Right kidney (tissue), 1 donor: ENCODE results near the gene RTF1.

Experiments
- DNase-seq: peaks from one replicate; pipeline ENCODE4 v3.0.0-alpha.2; 2016

Gene RTF1

DNA sequence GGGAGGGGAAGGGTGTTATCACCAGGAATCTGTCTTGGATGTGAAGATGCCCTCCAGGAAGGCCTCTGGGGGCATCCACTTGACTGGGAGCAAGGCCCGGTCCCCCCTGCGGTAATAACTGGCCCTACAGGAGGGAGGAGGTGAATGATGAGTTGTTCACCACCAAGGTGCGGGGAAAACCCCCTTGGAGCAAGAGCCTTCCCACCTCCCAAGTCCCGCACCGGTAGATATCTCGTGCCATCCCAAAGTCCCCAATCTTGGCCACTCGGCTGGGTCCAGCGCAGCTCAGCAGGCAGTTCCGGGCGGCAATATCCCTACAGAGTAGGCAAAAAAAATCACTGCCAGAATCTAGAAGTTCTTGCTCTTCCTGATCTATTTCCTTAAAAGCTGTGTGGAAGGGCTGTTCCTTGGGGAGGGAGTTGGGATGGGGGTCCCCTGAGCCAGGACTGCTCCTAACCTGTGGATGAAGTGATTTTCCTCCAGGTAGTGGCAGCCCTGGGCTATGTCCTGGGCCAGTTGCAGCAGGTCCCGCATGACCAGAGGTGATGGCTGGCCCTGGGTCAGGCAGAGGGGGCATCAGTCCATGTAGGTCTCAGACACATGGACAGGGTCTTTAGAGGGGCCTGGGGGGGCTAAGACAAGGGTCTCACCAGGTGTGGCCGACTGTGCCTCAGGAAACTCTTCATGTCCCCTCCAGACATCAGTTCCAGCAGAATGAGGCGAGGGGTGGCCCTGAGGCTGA, 88.0 kb downstream of the RTF1 start:
- no peak for DNase-seq

DNA sequence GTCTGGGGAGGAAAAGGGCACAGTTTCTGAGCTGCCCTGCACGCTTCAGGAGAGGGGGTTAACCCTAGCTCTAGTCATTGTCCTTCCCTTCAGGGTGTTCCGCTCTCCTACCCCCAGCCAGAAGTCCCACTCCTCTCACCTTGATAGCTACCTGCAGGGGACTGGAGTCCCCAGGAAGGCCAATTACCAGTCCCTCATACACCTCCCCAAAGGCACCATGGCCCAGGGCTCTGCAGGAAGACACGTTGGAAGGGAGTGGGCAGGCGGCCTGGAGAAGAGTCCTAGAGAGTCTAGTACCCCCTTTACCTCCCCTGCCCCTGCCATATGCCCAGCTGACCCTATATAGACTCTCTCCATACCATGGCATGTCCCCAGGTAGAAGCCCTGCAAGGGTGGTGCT, 88.9 kb downstream of the RTF1 start:
- no peak for DNase-seq

DNA sequence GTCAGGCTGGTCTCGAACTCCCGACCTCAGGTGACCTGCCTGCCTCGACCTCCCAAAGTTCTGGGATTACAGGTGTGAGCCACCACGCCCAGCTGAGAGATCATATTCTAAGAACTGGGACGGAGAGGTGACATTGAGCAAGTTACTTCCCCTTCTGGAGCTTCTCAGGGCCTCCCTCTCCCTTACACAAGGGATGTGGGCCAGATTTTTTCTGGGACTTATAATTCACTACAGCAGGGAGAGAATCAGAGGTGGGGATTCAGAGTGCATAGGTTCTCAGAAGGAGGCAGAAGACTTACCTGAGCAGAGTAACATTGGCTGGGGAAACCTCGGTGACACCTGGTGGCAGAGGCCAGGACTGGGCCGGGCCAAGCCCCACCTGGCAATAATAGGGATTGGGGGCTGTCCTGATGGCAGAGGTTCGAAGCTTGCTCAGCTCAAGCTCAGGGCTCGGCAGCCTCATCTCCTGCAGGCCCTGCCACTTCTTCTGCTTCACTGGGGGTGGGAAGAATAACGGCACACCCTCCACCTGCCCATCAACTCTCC, 90.0 kb downstream of the RTF1 start:
- no peak for DNase-seq

- no peak for DNase-seq
These were observed 91.0 kb downstream of the RTF1 start for GRCh38 chr15:41507820-41508290.

- no peak for DNase-seq
These were observed 93.8 kb downstream of the RTF1 start for GRCh38 chr15:41510728-41511127.

- DNase-seq, result peak; percentile 60
These were observed 94.5 kb downstream of the RTF1 start for GRCh38 chr15:41511331-41511898.

GRCh38 chr15:41511899-41512369, 95.0 kb downstream of the RTF1 start:
- DNase-seq, result no peak

DNA sequence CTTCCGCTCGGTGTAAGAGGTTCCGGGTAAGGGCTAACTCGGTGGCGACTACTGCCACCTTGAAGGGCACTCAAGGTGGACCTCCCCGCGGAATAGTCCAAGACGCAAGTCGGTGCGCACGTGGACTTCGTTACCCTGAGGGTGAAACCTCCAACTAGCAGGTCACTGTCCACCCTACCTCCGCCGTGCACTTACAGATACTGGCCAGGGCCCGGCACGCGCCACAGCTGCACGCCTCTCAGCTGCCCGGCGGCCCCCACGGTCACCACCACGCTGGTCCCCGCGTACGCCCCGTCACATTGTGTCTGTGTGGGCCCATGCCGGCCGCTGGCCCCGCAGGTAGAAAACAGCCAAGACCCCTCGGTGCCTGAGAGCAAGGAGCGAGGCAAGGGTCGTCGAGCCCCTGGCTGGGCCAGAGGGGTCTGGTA, 95.6 kb downstream of the RTF1 start:
- DNase-seq, result peak; percentile 50

DNA sequence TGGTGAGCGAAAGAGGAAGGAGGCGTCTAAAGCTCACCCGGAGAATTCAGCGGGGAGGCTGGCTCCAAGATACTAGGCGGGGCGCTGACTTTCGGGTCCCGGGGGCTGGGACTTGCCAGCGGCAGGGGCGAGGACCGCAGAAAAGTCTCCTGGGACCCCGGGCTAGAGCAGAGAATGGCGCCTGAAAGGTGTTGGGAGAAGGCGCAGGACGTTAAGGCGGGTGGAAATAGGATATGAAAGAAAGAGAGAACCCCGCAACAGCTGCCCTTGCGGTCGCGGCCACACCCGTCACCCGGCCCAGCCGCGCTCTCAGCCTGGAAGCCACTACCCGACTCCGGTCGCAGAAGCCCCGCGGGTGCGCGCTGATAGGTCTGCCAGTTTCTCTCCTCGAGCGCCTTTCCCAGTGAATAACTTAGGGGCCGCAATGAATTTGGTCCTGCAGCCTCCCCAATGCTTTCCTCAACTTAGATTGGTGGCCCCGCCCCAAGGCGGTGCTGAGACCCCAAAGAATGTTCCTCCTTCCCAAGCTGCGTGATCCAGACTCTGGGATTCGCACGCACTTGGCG, 96.1 kb downstream of the RTF1 start:
- peak; percentile 56 for DNase-seq

- peak; percentile 67 for DNase-seq
These were observed 96.8 kb downstream of the RTF1 start, which contains the start of gene LTK for GRCh38 chr15:41513506-41514227. Gene LTK, minus strand, starts transcription at chr15:41513827. Its CDS starts 118 bp downstream, at chr15:41513709.

DNA sequence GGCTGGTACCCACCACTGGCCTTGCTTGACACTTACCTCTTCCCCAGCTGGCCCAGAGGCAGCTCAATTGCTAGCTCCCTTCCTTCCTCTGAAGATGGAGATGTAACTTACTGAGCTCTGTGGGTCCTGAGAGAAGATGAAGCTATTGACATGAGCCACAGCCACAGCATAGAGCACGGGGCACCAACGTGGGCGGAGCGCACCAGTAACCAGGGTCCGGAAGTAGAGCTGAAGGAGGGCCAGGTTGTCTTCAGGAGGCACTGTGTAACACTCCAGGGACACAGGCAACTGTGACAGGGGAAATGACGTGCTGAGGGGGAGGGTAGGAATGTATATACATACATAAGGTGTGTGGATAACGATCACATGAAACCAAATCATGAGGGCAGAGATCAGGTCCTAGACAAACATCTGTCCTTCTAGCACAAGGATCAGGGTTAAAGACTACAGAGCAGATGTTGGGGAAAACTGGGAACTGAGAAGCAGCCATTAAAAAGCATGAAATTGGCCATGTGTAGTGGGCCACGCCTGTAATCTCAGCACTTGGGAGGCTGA, 101.1 kb downstream of the RTF1 start:
- no peak for DNase-seq

DNA sequence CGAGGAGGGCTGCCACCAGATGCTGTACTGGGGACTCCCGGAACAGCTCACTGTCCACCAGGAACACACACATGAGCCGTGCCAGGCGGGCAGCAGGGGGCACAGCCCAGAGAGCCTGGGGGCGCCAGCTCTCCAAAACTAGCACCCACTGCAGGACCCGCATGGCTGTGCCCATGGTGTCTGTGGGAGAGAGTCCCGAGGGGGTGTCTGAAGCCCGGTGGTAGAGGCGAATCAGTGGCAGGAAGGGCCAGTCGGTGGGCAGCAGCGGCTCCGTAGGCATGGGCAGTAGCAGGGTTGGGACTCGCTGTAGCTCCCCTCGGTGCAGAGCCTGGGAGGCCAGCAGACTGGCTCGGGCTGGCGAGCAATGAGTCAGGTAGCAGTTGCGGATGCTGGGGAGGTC, 103.7 kb downstream of the RTF1 start:
- no peak for DNase-seq

- no peak for DNase-seq
These were observed 104.7 kb downstream of the RTF1 start for GRCh38 chr15:41521614-41522013.

DNA sequence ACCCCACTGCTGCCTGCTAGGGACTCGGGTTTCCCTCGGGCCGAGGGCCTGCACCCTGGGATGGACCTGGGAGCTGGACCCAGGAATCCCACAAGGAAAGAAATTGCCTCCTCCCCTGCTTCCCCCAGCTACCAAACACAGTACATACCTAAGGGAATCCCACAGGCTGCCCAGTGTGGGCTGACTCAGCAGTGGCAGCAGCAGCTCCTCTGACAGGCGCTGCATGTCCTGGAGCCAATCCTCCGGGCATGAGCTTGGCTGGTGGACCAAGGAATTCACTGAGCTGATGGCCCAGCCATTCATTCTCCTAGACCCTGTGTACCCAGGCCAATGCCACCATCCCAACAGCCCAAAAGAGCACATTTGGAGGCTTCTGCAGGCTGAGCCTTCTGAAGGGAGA, 106.2 kb downstream of the RTF1 start:
- no peak for DNase-seq

- no peak for DNase-seq
These were observed 113.6 kb downstream of the RTF1 start for GRCh38 chr15:41530363-41530956.
